Adipocyte (in vitro differentiated cells): ENCODE results near the gene LAMB2.

Experiments used
- DNase-seq: peaks from one replicate; pipeline ENCODE4 v3.0.0-alpha.2; 2015; ENCODE audit warnings: low read depth
- H3K27me3 ChIP-seq: replicated peaks from 2 replicates; pipeline ENCODE4 v1.7.0; 2013; ENCODE audit warnings: mild to moderate bottlenecking, low read length, moderate library complexity; ENCODE audit not compliant: control insufficient read depth, insufficient read depth
- H3K36me3 ChIP-seq: 2 replicates; pipeline ENCODE4 v1.7.0; 2013; ENCODE audit warnings: low read length, mild to moderate bottlenecking, moderate library complexity; ENCODE audit not compliant: control insufficient read depth, insufficient read depth, severe bottlenecking
- H3K4me1 ChIP-seq: 2 replicates; pipeline ENCODE4 v1.7.0; 2013; ENCODE audit warnings: mild to moderate bottlenecking, low read length, moderate library complexity; ENCODE audit not compliant: control insufficient read depth, insufficient read depth
- H3K4me3 ChIP-seq: 2 replicates; pipeline ENCODE4 v1.7.0; 2013; ENCODE audit warnings: mild to moderate bottlenecking, low read length, moderate library complexity
- H3K9ac ChIP-seq: 2 replicates; pipeline ENCODE4 v1.7.0; 2013; ENCODE audit warnings: mild to moderate bottlenecking, low read length, moderate library complexity
- H3K9me3 ChIP-seq: 2 replicates; pipeline ENCODE4 v1.7.0; 2013; ENCODE audit warnings: mild to moderate bottlenecking, low read length, moderate library complexity; ENCODE audit not compliant: control insufficient read depth

The LAMB2 gene

GRCh38 chr3:49093853-49094767 is 38.7 kb downstream of the LAMB2 start, which contains the start of gene QRICH1:
QRICH1 (minus strand) TSS chr3:49094071; CDS start chr3:49077017, 17,054 bp downstream.
- Histone ChIP-seq H3K4me3 (peak within 1 kb of the TSS; percentile 99), H3K9me3 (no peaks in the 10 kb centered on the region), H3K9ac (peak within 1 kb of the TSS; percentile 98), H3K27me3 (no peaks in the 10 kb centered on the region), H3K4me1 (peaks cover 35% of the 10 kb centered on the region), H3K36me3 (peaks cover 32% of the 10 kb centered on the region)
- DNase-seq: peak; percentile 99

GRCh38 chr3:49092938-49093852 is 39.7 kb downstream of the LAMB2 start:
- H3K27me3 ChIP-seq: no peaks in the 10 kb centered on the region
- H3K9ac ChIP-seq: peak overlapping the region; percentile 98
- peak; percentile 89 for DNase-seq
- no peaks in the 10 kb centered on the region for H3K9me3 ChIP-seq
- H3K36me3 ChIP-seq: peaks cover 22% of the 10 kb centered on the region
- peaks cover 35% of the 10 kb centered on the region for H3K4me1 ChIP-seq
- H3K4me3 ChIP-seq: peak overlapping the region; percentile 99

DNA sequence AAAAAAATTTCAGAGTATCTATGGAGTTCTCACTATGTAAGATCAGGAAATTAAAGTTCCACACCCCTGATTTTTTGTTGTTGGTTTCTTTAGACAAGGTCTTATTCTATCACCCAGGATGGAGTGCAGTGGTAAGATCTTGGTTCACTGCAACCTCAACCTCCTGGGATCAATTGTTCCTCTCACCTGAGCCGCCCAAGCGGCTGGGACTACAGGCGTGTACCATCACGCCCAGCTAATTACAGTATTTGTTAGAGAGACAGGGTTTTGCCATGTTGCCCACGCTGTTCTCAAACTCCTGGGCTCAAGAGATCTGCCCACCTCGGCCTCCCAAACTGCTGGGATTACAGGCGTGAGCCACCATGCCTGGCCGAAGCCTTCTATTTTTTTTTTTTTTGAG is 51.4 kb downstream of the LAMB2 start:
- Histone ChIP-seq H3K9me3 (no peaks in the 10 kb centered on the region), H3K4me1 (no peaks in the 10 kb centered on the region), H3K4me3 (no peak overlapping the region), H3K9ac (no peak overlapping the region), H3K27me3 (no peaks in the 10 kb centered on the region), H3K36me3 (peaks cover 19% of the 10 kb centered on the region)
- DNase-seq: no peak

DNA sequence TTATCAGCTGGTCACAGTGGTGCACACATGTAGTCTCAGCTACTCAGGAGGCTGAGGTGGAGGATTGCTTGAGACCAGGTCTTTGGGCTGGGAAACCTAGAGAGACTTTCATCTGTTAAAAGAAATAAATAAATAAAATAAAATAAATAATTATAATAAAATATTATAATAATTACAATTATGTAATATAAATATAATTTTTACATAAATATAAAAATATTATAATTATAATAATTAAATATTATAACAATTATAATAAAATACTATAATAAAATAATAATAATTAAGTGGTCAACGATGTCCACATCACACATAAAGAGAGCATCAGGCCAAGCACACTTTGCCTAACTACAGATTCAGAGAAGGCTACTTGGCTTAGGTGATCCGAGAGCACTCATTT is 53.6 kb downstream of the LAMB2 start:
- H3K27me3 ChIP-seq: no peaks in the 10 kb centered on the region
- H3K9ac ChIP-seq: no peak overlapping the region
- no peak overlapping the region for H3K4me3 ChIP-seq
- DNase-seq: no peak
- no peaks in the 10 kb centered on the region for H3K9me3 ChIP-seq
- H3K36me3 ChIP-seq: peaks cover 40% of the 10 kb centered on the region
- H3K4me1 ChIP-seq: no peaks in the 10 kb centered on the region

GRCh38 chr3:49076646-49077045 is 56.2 kb downstream of the LAMB2 start:
- no peak for DNase-seq
- no peaks in the 10 kb centered on the region for H3K4me1 ChIP-seq
- peaks cover 66% of the 10 kb centered on the region for H3K36me3 ChIP-seq
- no peak overlapping the region for H3K9ac ChIP-seq
- H3K9me3 ChIP-seq: no peaks in the 10 kb centered on the region
- H3K4me3 ChIP-seq: no peak overlapping the region
- H3K27me3 ChIP-seq: no peaks in the 10 kb centered on the region

DNA sequence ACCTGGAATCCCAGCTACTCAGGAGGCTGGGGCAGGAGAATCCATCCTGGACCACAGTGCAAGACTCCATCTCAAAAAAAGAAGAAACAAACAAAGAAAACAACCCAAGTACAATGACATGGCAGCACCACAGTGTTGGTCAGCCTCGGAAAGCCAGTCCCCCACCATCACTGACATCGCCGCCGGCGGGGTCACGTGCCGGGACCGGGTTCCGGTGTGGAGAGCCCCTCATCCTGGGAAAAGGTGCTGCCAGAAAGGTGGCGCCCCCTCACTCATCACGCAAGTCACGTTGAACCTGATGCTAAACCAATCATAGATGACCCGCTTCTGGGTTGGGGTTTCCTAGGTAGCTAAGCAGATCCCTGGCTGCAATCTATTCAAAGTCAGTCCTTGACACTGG is 56.7 kb downstream of the LAMB2 start:
- Histone ChIP-seq H3K27me3 (no peaks in the 10 kb centered on the region), H3K4me3 (no peak overlapping the region), H3K9ac (no peak overlapping the region), H3K9me3 (no peaks in the 10 kb centered on the region), H3K36me3 (peaks cover 71% of the 10 kb centered on the region), H3K4me1 (no peaks in the 10 kb centered on the region)
- DNase-seq: no peak
